Transverse colon (tissue), 4 donors: ENCODE data around the gene KIFC1. TPM values are rescaled to one million over a fixed set of nuclear protein-coding genes. Genes with fewer than 3 reads are reported as not detected.

Experiments
- DNase-seq: peaks from one replicate; pipeline ENCODE4 v3.0.0-alpha.2; 2019
- H3K27ac ChIP-seq, 4 donors: fragments of 200-600 bp; sonication (generic); 2 replicates each; pipeline ENCODE4 v1.5.1; 2016 to 2018; ENCODE audit warnings: inconsistent platforms in 4 of 4
- H3K27me3 ChIP-seq: fragments of 200-600 bp; sonication (generic); 2 replicates; pipeline ENCODE4 v1.5.1; 2017; ENCODE audit warnings: inconsistent platforms
- H3K36me3 ChIP-seq, 4 donors: fragments of 200-600 bp; sonication (generic); 2 replicates each; pipeline ENCODE4 v1.5.1; 2017 to 2019; ENCODE audit warnings: inconsistent platforms in 4 of 4
- H3K4me1 ChIP-seq, 4 donors: fragments of 200-600 bp; sonication (generic); 2 replicates each; pipeline ENCODE4 v1.5.1; 2017 to 2020; ENCODE audit warnings: inconsistent platforms in 4 of 4
- H3K4me3 ChIP-seq, 4 donors: fragments of 200-600 bp; sonication (generic); 1 replicate in 1 of 4; 2 replicates in 3 of 4; pipeline versions ENCODE4 v1.5.1 to v1.6.1; 2017 to 2019; ENCODE audit warnings: inconsistent platforms in 4 of 4
- H3K9me3 ChIP-seq, 2 donors: fragments of 200-600 bp; sonication (generic); 2 replicates each; pipeline ENCODE4 v1.5.1; 2017 to 2019; ENCODE audit warnings: inconsistent platforms in 2 of 2
- EP300 ChIP-seq: sonication (generic); formaldehyde crosslinking; IDR thresholded peaks from one replicate; pipeline ENCODE4 v1.6.1; 2017; ENCODE audit warnings: antibody characterized with exemption, low read depth
- POLR2A ChIP-seq: fragments of 450-650 bp; IDR thresholded peaks from one replicate; pipeline ENCODE4 v1.6.1; 2016; ENCODE audit warnings: antibody characterized with exemption, mild to moderate bottlenecking, moderate library complexity
- POLR2AphosphoS5 ChIP-seq, 3 donors: sonication (generic); formaldehyde crosslinking; IDR thresholded peaks; one replicate each; pipeline ENCODE4 v1.6.1; 2016; ENCODE audit warnings: antibody characterized with exemption in 3 of 3
- WGBS, 2 donors: methylation state at CpG; one replicate each; pipeline ENCODE4 v1.1.5; 2018; ENCODE audit warnings: low coverage in 1 of 2; 5-methylcytosine and 5-hydroxymethylcytosine counted together
- in situ Hi-C, 4 donors: fragments of 200-750 bp; cut with MboI; loops; one replicate each; pipeline versions ENCODE4 v1.15.0 to v1.15.1; 2017; ENCODE audit warnings: low sequenced_read_pairs in 3 of 4, low pct_ligation_motif_present in 1 of 4, low pct_unique_long_range_greater_than_20kb in 1 of 4
- intact Hi-C: fragments of 100-400 bp; cut with DNase I; formaldehyde crosslinking; loops from one replicate; pipeline ENCODE4 v1.15.1; 2023; ENCODE audit warnings: low total_unique reads
- total RNA-seq, 4 donors: library from RNA; depleted of rRNA; stranded (reverse); fragments of >200 nt; gene quantifications; one replicate each; pipeline ENCODE4 v1.1.0, GENCODE V29; 2016
- TF ChIP-seq, protein P1 (sequence below), 5 experiments: fragments of 200-600 bp in 3 of 5; fragments of 450-650 bp in 2 of 5; sonication (generic) in 3 of 5; IDR thresholded peaks; 1 replicate in 2 of 5; 2 replicates in 3 of 5; pipeline ENCODE4 v1.5.1; 2016 to 2017; ENCODE audit warnings: antibody characterized with exemption in 5 of 5, inconsistent platforms in 3 of 5, mild to moderate bottlenecking in 2 of 5, moderate library complexity in 1 of 5

Gene KIFC1
- total RNA-seq, 4 donors from 2014 or later: 2.6 to 51.5 (median 5.8) TPM

DNA sequence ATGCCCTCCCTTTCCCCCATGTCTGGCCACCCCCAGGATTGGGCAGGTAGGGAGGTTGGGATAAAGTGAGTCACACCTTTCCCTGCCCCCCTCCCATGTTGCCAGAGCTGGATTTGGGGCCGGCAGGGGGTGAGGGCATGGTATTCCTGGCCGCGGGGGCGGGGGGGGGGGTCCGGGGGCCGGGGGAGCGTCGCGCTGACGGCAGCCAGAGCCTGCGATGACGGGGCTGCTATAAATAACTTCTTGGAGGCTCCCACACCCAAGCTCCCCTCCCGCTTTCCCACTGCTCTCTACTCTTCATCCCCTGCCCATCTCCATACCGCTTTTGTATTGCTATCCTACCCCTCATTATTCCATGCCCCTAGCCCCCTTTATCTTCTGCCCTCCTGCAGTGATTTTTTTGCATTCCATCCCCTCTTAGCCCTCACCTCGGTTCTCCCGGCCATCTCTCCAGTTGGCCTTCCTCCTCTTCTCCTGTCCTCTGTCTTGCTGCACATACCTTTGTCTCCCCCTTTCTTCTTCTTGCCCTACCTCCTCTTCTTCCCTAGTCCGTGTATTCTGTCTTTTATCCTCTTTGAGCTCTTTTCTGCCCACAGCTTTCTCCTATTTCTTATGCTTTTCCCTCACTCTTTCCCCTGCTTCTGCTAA is 42.0 kb downstream of the KIFC1 start:
- H3K27ac ChIP-seq: peak overlapping the region; percentile 29 to 71 (median 60)
- WGBS, 2 donors: 42 to 67% methylated on average over 6 to 16 of the region's 17 CpGs
- in situ Hi-C loops: no loop called here

DNA sequence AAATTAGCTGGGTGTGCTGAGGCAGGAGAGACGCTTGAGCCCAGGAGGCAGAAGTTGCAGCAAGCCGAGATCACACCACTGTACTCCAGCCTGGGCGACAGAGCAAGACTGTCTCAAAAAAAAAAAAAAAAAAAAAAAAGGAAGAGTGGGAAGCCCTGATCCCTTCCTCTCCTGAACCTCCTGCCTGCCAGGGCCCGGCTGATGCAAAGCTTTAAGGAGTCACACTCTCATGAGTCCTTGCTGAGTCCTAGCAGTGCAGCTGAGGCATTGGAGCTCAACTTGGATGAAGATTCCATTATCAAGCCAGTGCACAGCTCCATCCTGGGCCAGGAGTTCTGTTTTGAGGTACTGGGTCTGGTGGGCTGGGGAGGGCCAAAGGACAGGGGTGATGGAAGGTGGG is 43.3 kb downstream of the KIFC1 start:
- intact Hi-C loops: no loop called here
- Histone ChIP-seq H3K27ac (no peak overlapping the region), H3K4me1 (peaks cover 4 to 20% (median 14%) of the 10 kb centered on the region in 4 donors), H3K36me3 (peaks cover 0 to 28% (median 0%) of the 10 kb centered on the region in 4 donors), H3K4me3 (no peak overlapping the region), H3K9me3 (no peaks in the 10 kb centered on the region), H3K27me3 (no peaks in the 10 kb centered on the region)
- no peak for DNase-seq
- in situ Hi-C loops: no loop called here
- TF ChIP-seq EP300 (no peak), POLR2A (no peak)
- TF ChIP-seq, protein P1, sequence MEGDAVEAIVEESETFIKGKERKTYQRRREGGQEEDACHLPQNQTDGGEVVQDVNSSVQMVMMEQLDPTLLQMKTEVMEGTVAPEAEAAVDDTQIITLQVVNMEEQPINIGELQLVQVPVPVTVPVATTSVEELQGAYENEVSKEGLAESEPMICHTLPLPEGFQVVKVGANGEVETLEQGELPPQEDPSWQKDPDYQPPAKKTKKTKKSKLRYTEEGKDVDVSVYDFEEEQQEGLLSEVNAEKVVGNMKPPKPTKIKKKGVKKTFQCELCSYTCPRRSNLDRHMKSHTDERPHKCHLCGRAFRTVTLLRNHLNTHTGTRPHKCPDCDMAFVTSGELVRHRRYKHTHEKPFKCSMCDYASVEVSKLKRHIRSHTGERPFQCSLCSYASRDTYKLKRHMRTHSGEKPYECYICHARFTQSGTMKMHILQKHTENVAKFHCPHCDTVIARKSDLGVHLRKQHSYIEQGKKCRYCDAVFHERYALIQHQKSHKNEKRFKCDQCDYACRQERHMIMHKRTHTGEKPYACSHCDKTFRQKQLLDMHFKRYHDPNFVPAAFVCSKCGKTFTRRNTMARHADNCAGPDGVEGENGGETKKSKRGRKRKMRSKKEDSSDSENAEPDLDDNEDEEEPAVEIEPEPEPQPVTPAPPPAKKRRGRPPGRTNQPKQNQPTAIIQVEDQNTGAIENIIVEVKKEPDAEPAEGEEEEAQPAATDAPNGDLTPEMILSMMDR (IDR thresholded peaks at IDR 0.05): no peak
- 77 to 86% methylated on average over 4 of the region's 4 CpGs for WGBS, 2 donors

More for the DNA sequence above, 42.0 kb downstream of the KIFC1 start:
- TF ChIP-seq, protein P1 (IDR thresholded peaks at IDR 0.05): no peak
- TF ChIP-seq POLR2A (no peak), EP300 (no peak), POLR2AphosphoS5 (IDR thresholded peaks at IDR 0.05) (no peak)
- H3K27me3 ChIP-seq: no peaks in the 10 kb centered on the region
- no peak overlapping the region for H3K4me3 ChIP-seq
- no peaks in the 10 kb centered on the region for H3K9me3 ChIP-seq
- peaks cover 4 to 26% (median 17%) of the 10 kb centered on the region in 4 donors for H3K4me1 ChIP-seq
- intact Hi-C loops: no loop called here
- no peak for DNase-seq
- peaks cover 0 to 28% (median 0%) of the 10 kb centered on the region in 4 donors for H3K36me3 ChIP-seq

DNA sequence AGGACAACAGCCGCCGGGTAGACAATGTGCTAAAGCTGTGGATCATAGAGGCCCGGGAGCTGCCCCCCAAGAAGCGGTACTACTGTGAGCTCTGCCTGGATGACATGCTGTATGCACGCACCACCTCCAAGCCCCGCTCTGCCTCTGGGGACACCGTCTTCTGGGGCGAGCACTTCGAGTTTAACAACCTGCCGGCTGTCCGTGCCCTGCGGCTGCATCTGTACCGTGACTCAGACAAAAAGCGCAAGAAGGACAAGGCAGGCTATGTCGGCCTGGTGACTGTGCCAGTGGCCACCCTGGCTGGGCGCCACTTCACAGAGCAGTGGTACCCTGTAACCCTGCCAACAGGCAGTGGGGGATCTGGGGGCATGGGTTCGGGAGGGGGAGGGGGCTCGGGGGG is 46.0 kb downstream of the KIFC1 start:
- H3K4me1 ChIP-seq: peaks cover 0 to 6% (median 0%) of the 10 kb centered on the region in 4 donors
- no peak overlapping the region for H3K4me3 ChIP-seq
- no peak for DNase-seq
- no peaks in the 10 kb centered on the region for H3K9me3 ChIP-seq
- in situ Hi-C loops (no loop called here), intact Hi-C loops (no loop called here)
- WGBS, 2 donors: 96% methylated on average over 15 of the region's 18 CpGs; no CpG with 5 or more reads in 1 of the 2 donors
- H3K27me3 ChIP-seq: no peaks in the 10 kb centered on the region
- peaks cover 0 to 28% (median 0%) of the 10 kb centered on the region in 4 donors for H3K36me3 ChIP-seq
- TF ChIP-seq POLR2AphosphoS5 (IDR thresholded peaks at IDR 0.05) (no peak), POLR2A (no peak), EP300 (no peak)
- TF ChIP-seq, protein P1 (IDR thresholded peaks at IDR 0.05): no peak
- H3K27ac ChIP-seq: no peak overlapping the region

- WGBS, 2 donors: 94 to 100% methylated on average over 3 of the region's 3 CpGs
- H3K4me1 ChIP-seq: no peaks in the 10 kb centered on the region
- H3K27ac ChIP-seq: no peak overlapping the region
- no peak overlapping the region for H3K4me3 ChIP-seq
- no peaks in the 10 kb centered on the region for H3K27me3 ChIP-seq
- peaks cover 0 to 28% (median 0%) of the 10 kb centered on the region in 4 donors for H3K36me3 ChIP-seq
- in situ Hi-C loops: no loop called here
- DNase-seq: no peak
- intact Hi-C loops: no loop called here
- TF ChIP-seq EP300: no peak
- no peak for TF ChIP-seq POLR2A
- no peak for TF ChIP-seq POLR2AphosphoS5 (IDR thresholded peaks at IDR 0.05)
- TF ChIP-seq, protein P1 (IDR thresholded peaks at IDR 0.05): no peak
- no peaks in the 10 kb centered on the region for H3K9me3 ChIP-seq
Observed at GRCh38 chr6:33438978-33439594, 47.5 kb downstream of the KIFC1 start.
